HG03520 (cell line): ENCODE data around the gene TUBA4B.
"Not testable (repeated sequence)": the region's sequence is repeated elsewhere in the genome, so short reads cannot be mapped to it uniquely, and the experiment has no call there.

Experiments
- ATAC-seq: cut with Tn5 transposase; IDR thresholded peaks from one replicate; pipeline ENCODE4 v1.9.1; 2021; ENCODE audit warnings: mild to moderate bottlenecking, moderate library complexity; ENCODE audit not compliant: unreplicated experiment

Gene TUBA4B

GRCh38 chr2:219247678-219248642 lies 5.1 kb upstream of the TUBA4B start:
- no peak for ATAC-seq

GRCh38 chr2:219248845-219249202 lies 4.2 kb upstream of the TUBA4B start:
- no peak for ATAC-seq

GRCh38 chr2:219249203-219249980 lies 3.7 kb upstream of the TUBA4B start:
- ATAC-seq, result peak; percentile 28

GRCh38 chr2:219250049-219250781 lies 2.8 kb upstream of the TUBA4B start:
- no peak for ATAC-seq

- no peak for ATAC-seq
Measured at GRCh38 chr2:219251656-219252055, 1.4 kb upstream of the TUBA4B start.

- ATAC-seq, result no peak
Measured at GRCh38 chr2:219252084-219252483, 959 bp upstream of the TUBA4B start.

GRCh38 chr2:219252570-219252899 lies 508 bp upstream of the TUBA4B start:
- no peak for ATAC-seq

- peak; percentile 51 for ATAC-seq
Measured at GRCh38 chr2:219253753-219254589, 928 bp downstream of the TUBA4B start, which contains the start of gene TUBA4A. TUBA4A (minus strand) TSS chr2:219253918; CDS start chr2:219253858, 60 bp downstream.

- ATAC-seq, result peak; percentile 18
Measured at GRCh38 chr2:219254590-219255201, 1.7 kb downstream of the TUBA4B start.

GRCh38 chr2:219258942-219259341 lies 5.9 kb downstream of the TUBA4B start:
- not testable (repeated sequence) for ATAC-seq

- no peak for ATAC-seq
Measured at GRCh38 chr2:219261024-219261855, 8.2 kb downstream of the TUBA4B start.

GRCh38 chr2:219266232-219266631 lies 13.2 kb downstream of the TUBA4B start:
- ATAC-seq, result no peak

- no peak for ATAC-seq
Measured at GRCh38 chr2:219266886-219267285, 13.8 kb downstream of the TUBA4B start.

GRCh38 chr2:219268294-219268693 lies 15.3 kb downstream of the TUBA4B start:
- no peak for ATAC-seq

- ATAC-seq, result no peak
Measured at GRCh38 chr2:219269362-219270054, 16.5 kb downstream of the TUBA4B start.

GRCh38 chr2:219270055-219270372 lies 17.0 kb downstream of the TUBA4B start:
- ATAC-seq, result no peak

- ATAC-seq, result no peak
Measured at GRCh38 chr2:219271021-219271420, 18.0 kb downstream of the TUBA4B start.

- ATAC-seq, result no peak
Measured at GRCh38 chr2:219272356-219272755, 19.3 kb downstream of the TUBA4B start.

GRCh38 chr2:219272995-219273394 lies 20.0 kb downstream of the TUBA4B start:
- ATAC-seq, result no peak
